Kasumi-1 (cell line): ENCODE data around the gene CDC34.

Experiments
- DNase-seq, 2 experiments: peaks; one replicate each; lab custom pipeline; 2025; lab: John Stamatoyannopoulos, UW

CDC34 gene

GRCh38 chr19:519449-519865 lies 12.1 kb upstream of the CDC34 start:
- no peak for DNase-seq

GRCh38 chr19:522726-523125 lies 8.8 kb upstream of the CDC34 start:
- DNase-seq: no peak

- no peak for DNase-seq
Measured at GRCh38 chr19:524062-524674, 7.4 kb upstream of the CDC34 start.

GRCh38 chr19:525029-525428 lies 6.5 kb upstream of the CDC34 start:
- DNase-seq: no peak

GRCh38 chr19:525857-526419 lies 5.6 kb upstream of the CDC34 start:
- DNase-seq: no peak

GRCh38 chr19:530134-531008 lies 1.2 kb upstream of the CDC34 start:
- DNase-seq: no peak

- DNase-seq: peak; percentile 76 to 82
Measured at GRCh38 chr19:531009-531752, 379 bp upstream of the CDC34 start.

GRCh38 chr19:532561-533363 lies 1.2 kb downstream of the CDC34 start:
- peak; percentile 58 to 59 for DNase-seq

- no peak for DNase-seq
Measured at GRCh38 chr19:533364-534058, 2.0 kb downstream of the CDC34 start.

GRCh38 chr19:534088-534487 lies 2.5 kb downstream of the CDC34 start:
- no peak for DNase-seq

- DNase-seq: no peak
Measured at GRCh38 chr19:535017-535835, 3.7 kb downstream of the CDC34 start.

- DNase-seq: no peak
Measured at GRCh38 chr19:536031-536880, 4.7 kb downstream of the CDC34 start.

GRCh38 chr19:536881-537404 lies 5.4 kb downstream of the CDC34 start:
- DNase-seq: no peak

- no peak for DNase-seq
Measured at GRCh38 chr19:538641-539428, 7.3 kb downstream of the CDC34 start.

GRCh38 chr19:539429-540030 lies 8.0 kb downstream of the CDC34 start:
- DNase-seq: no peak

GRCh38 chr19:540867-541637 lies 9.5 kb downstream of the CDC34 start:
- DNase-seq: no peak

GRCh38 chr19:541699-542098 lies 10.1 kb downstream of the CDC34 start:
- DNase-seq: no peak
